GM12892 (cell line): Measurements from ENCODE around the gene CTNND2.

Experiments used
- DNase-seq: peaks from one replicate; pipeline ENCODE4 v3.0.0; 2011; ENCODE audit not compliant: insufficient read length
- FAIRE-seq: peaks from 2 replicates; lab custom pipeline; 2011; peaks lifted over from hg19 to GRCh38; lab: Jason Lieb, UNC
- POLR2A ChIP-seq: IDR thresholded peaks from 2 replicates; pipeline ENCODE4 v1.6.1; 2011; ENCODE audit warnings: low read depth, low read length, control low read depth
- POLR2AphosphoS5 ChIP-seq: IDR thresholded peaks from 2 replicates; pipeline ENCODE4 v1.6.1; 2011; ENCODE audit warnings: low read depth, low read length, control low read depth
- TAF1 ChIP-seq: IDR thresholded peaks from 2 replicates; pipeline ENCODE4 v1.6.1; 2011; ENCODE audit warnings: low read depth, mild to moderate bottlenecking, control low read depth, low read length, borderline replicate concordance

The CTNND2 gene

GRCh38 chr5:11411621-11412020 is 492.6 kb downstream of the CTNND2 start:
- TF ChIP-seq POLR2AphosphoS5 (no peak), TAF1 (no peak), POLR2A (no peak)
- no peak for FAIRE-seq
- no peak for DNase-seq

- no peak for TF ChIP-seq TAF1
- TF ChIP-seq POLR2AphosphoS5: no peak
- TF ChIP-seq POLR2A: no peak
- DNase-seq (no peak), FAIRE-seq (no peak)
Observed at GRCh38 chr5:11407556-11408145, 496.6 kb downstream of the CTNND2 start.

DNA sequence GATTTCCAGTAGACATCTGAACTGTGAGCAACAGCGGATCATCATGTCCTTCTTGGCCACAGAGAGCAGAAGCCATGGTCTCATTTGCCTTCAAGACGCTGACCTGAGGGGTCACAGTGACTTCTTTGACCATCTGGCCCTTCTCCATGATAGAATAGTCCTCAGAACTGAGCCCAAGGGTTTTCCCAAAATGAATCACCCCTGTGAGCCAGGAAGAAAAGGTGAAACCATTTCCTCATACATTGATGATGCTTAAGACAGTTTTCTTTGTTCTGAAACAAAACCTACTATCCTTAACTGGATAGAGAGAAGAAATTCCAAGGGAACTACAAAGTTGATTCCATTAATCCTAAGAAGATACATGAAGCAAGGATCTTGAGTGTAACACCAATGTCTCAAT is 503.9 kb downstream of the CTNND2 start:
- no peak for TF ChIP-seq POLR2A
- no peak for TF ChIP-seq POLR2AphosphoS5
- FAIRE-seq (no peak), DNase-seq (no peak)

DNA sequence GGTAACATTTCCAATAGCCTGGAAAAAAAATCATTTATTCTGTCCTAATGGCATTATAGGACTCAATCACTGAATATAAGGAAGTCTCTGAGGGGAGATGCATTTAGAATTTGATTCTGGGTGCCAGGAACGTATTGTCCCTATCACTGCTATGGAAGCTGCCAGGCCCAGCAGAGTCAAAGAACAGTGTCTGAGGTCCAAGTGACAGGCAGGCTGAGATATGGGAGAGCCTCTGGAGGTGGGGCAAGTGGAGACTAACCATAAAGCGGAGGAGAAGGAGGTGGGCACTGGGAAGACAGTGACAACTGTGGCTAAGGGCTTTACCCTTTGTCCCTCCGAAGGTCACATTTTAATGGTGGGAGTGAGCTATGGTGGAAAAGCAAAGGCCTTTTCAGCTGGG is 505.5 kb downstream of the CTNND2 start:
- no peak for FAIRE-seq
- DNase-seq: no peak

GRCh38 chr5:11397549-11397948 is 506.7 kb downstream of the CTNND2 start:
- FAIRE-seq (no peak), DNase-seq (no peak)
- no peak for TF ChIP-seq POLR2A
- no peak for TF ChIP-seq TAF1
- no peak for TF ChIP-seq POLR2AphosphoS5

More for the DNA sequence above, 505.5 kb downstream of the CTNND2 start:
- TF ChIP-seq POLR2AphosphoS5 (no peak), TAF1 (no peak), POLR2A (no peak)

DNA sequence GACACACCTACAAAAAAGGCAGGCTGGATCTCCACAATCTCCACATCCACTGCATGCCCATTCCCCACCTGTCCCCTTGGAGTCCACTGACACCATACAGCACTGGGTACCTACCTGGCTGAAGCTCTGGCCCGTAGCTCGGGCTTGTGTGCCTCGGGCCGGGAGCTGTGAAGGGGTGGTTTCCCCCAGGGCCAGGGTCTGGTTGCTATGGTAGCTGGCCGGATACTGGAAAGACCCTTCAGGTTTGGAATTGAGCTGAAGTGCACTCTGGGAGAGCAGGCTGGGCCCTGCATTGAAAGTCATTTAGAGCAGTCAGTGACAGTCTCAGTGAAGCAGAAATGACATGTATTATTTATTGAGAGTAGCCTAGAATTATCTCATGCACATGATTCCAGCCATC is 507.3 kb downstream of the CTNND2 start:
- TF ChIP-seq POLR2AphosphoS5 (no peak), POLR2A (no peak), TAF1 (no peak)
- DNase-seq (no peak), FAIRE-seq (no peak)

- TF ChIP-seq POLR2A (no peak), POLR2AphosphoS5 (no peak), TAF1 (no peak)
- FAIRE-seq (no peak), DNase-seq (no peak)
Observed at GRCh38 chr5:11394933-11395332, 509.3 kb downstream of the CTNND2 start.

DNA sequence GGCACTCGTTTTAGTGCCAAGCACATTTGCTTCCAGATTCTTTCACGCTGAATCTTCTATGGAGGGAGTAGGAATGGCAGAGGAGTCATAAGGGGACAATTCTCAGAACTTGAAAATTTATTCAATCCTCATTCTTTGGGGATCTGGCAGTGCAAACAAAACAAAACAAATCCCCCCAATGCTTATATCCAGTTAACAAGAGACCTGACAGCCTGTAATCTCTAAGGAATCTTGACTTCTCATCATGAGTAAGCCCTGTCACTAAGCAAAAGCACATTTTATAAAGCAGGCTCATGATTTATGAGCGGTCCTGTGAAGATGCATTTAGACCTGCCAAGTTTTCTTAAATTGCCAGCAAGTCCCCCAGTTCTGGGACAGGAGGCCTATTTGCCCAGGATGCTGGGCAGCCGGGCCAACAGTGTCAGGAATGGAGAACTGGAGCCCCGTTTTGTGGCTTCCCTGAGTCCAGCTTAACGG is 513.9 kb downstream of the CTNND2 start:
- no peak for DNase-seq
- TF ChIP-seq POLR2A (no peak), TAF1 (no peak), POLR2AphosphoS5 (no peak)
- no peak for FAIRE-seq

DNA sequence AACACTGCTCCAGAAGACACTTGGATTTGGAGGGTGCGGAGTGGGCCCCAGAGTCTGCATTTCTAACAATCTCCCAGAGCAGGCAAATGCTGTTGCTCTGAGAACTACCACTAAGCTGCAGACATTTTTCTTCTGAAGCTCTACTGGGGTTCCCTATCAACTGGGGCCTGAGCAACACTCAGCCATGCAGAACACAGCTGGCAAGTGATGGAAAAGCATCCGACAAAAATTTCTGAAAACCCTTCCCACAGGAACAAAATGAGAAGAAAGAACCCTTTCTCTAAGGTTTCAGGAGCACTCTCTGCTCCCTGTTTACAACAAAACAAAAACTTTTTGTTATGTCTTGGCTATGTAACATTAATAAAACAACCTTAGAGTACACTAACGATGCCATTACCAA is 516.9 kb downstream of the CTNND2 start:
- FAIRE-seq (no peak), DNase-seq (no peak)
- TF ChIP-seq POLR2AphosphoS5 (no peak), TAF1 (no peak), POLR2A (no peak)

DNA sequence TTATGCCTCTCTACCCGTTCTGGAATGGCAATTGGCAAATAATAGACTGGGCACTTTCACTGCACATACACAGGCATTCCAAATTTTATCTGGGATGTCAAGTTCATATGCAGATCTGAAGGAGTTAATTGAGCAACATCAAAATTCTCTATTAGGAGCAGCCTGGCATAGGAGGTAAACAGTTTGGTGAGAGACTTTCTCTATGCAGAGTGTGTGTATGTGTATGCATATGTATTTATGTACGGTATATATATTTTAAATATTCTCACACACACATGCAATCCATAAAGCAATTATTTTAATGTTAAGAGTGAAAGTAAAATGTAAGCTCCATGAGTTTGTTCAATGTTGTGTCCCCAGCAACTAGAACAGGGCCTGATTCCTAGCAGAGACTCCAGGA is 517.8 kb downstream of the CTNND2 start:
- FAIRE-seq (no peak), DNase-seq (no peak)
- no peak for TF ChIP-seq POLR2AphosphoS5
- TF ChIP-seq POLR2A: no peak
- no peak for TF ChIP-seq TAF1

GRCh38 chr5:11385901-11386293 is 518.3 kb downstream of the CTNND2 start:
- DNase-seq: no peak
- no peak for FAIRE-seq
- no peak for TF ChIP-seq TAF1
- TF ChIP-seq POLR2A: no peak
- no peak for TF ChIP-seq POLR2AphosphoS5

DNA sequence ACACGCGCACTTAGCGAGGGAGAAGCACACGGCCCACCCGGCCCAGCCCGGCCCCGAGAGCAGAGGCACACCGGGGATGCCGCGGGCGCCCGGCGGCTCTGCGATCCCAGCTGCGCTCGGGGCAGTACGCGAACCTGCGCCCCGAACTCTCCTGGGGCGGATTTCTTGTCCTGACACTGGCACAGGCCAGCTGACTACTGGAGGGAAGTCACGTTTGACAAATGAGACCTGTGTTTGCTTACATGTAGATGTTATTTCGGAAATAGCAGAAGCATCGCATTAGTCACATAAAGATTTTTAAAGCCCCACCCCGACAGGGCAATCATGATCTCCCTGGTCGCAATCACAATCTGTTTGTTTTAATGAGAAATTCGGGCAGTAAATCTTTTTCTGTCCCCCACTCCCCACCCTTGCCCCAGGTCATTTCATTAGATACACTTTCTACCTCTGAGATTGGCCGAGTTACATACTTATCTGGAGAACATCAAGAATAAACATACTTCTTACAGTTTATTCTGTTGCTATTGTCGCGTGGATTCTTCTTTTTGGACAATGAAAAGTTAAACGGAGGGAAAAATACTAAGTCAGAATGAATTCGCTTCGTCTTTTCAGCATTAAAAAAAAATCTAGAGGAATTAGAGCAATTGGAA is 518.9 kb downstream of the CTNND2 start:
- DNase-seq (no peak), FAIRE-seq (no peak)
- TF ChIP-seq POLR2AphosphoS5 (no peak), POLR2A (no peak), TAF1 (no peak)
